Mucosa of descending colon (tissue), 3 donors: ENCODE results near the gene ZNF576. TPM values are rescaled to one million over a fixed set of nuclear protein-coding genes. Genes with fewer than 3 reads are reported as not detected.
"Not testable (repeated sequence)": the region's sequence is repeated elsewhere in the genome, so short reads cannot be mapped to it uniquely, and the experiment has no call there.

Experiments
- ATAC-seq: fragments of 200-7000 bp; cut with Tn5 transposase; one replicate; pipeline ENCODE4 v1.9.1; 2020; ENCODE audit warnings: mild to moderate bottlenecking, moderate library complexity
- DNase-seq, 3 donors: peaks; one replicate each; pipeline ENCODE4 v3.0.0-alpha.2; 2020
- H3K36me3 ChIP-seq: fragments of 200-600 bp; one replicate; pipeline ENCODE4 v1.8.0; 2021; ENCODE audit warnings: low read depth, mild to moderate bottlenecking
- H3K4me1 ChIP-seq: fragments of 200-600 bp; one replicate; pipeline ENCODE4 v1.8.0; 2021; ENCODE audit warnings: low read depth, mild to moderate bottlenecking
- H3K4me3 ChIP-seq: fragments of 200-600 bp; one replicate; pipeline ENCODE4 v1.8.0; 2021; ENCODE audit warnings: mild to moderate bottlenecking
- H3K9me3 ChIP-seq: fragments of 200-600 bp; one replicate; pipeline ENCODE4 v1.8.0; 2021; ENCODE audit warnings: mild to moderate bottlenecking
- intact Hi-C, 2 donors: fragments of 100-400 bp; cut with DNase I in 1 of 2; cut with micrococcal nuclease in 1 of 2; formaldehyde crosslinking; loops; one replicate each; pipeline versions ENCODE4 v1.11.0 to v1.11.1; 2022; cut with DNase I, micrococcal nuclease
- total RNA-seq, 3 donors: library from RNA; stranded (reverse); fragmentation: NEBNext Ultra II Directional in 2 of 3; extraction: Animal tissue kit (Norgen Biotek cat#: 25700) in 2 of 3; gene quantifications; one replicate each; pipeline versions ENCODE4 v1.2.1 to v1.2.4, GENCODE V29; 2021 to 2023
- TF ChIP-seq, protein P1 (sequence below): fragments of 200-600 bp; IDR thresholded peaks from one replicate; pipeline ENCODE4 v1.8.0; 2022; ENCODE audit warnings: antibody characterized with exemption, mild to moderate bottlenecking
- donor health status: DM: no; HTN: no; CAD: no; lungs with moderate emphysema.
- donor health status: DM: no; HTN: no; CAD: no.
- donor health status: DM: no; HTN: yes; CAD: no.

ZNF576 gene
- total RNA-seq, 3 donors from 2014 or later = 15.4 to 18.9 (median 16.3) TPM

DNA sequence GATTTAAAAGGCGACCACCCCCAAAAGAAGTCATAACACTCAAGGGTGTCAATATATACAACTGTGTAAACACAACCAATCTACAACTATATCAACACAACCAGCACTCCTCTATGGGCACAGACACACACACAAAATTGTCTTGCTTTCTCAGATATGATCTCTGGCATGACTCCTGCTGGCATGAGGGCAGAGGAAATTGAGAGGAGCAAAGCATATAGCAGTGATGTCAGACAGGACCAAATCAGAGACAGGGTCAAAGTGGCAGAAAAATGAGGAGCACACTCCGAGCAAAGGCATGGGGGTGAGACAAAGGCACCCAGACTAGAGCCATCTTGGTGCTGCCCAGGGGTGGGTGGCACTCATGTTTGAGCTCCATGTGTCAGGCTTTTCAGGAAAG lies 10.0 kb upstream of the ZNF576 start:
- H3K36me3 ChIP-seq = no peaks in the 10 kb centered on the region
- no peaks in the 10 kb centered on the region for H3K4me1 ChIP-seq
- ATAC-seq = no peak
- TF ChIP-seq, protein P1, sequence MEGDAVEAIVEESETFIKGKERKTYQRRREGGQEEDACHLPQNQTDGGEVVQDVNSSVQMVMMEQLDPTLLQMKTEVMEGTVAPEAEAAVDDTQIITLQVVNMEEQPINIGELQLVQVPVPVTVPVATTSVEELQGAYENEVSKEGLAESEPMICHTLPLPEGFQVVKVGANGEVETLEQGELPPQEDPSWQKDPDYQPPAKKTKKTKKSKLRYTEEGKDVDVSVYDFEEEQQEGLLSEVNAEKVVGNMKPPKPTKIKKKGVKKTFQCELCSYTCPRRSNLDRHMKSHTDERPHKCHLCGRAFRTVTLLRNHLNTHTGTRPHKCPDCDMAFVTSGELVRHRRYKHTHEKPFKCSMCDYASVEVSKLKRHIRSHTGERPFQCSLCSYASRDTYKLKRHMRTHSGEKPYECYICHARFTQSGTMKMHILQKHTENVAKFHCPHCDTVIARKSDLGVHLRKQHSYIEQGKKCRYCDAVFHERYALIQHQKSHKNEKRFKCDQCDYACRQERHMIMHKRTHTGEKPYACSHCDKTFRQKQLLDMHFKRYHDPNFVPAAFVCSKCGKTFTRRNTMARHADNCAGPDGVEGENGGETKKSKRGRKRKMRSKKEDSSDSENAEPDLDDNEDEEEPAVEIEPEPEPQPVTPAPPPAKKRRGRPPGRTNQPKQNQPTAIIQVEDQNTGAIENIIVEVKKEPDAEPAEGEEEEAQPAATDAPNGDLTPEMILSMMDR = no peak
- no peak overlapping the region for H3K4me3 ChIP-seq
- no peak for DNase-seq
- no peaks in the 10 kb centered on the region for H3K9me3 ChIP-seq
- intact Hi-C loops = no loop called here

DNA sequence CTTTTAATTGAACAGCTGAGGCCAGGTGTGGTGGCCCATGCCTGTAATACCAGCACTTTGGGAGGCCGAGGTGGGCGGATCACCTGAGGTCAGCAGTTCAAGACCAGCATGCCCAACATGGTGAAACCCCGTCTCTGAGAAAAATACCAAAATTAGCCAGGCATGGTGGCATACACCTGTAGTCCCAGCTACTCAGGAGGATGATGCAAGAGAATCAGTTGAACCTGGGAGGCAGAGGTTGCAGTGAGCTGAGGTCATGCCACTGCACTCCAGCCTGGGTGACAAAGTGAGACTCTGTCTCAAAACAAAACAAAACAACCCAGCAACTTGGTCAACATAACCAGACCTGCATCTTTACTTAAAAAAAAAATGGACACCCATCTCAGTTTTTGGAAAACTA lies 9.4 kb upstream of the ZNF576 start:
- intact Hi-C loops, DNase-seq: not testable (repeated sequence)

DNA sequence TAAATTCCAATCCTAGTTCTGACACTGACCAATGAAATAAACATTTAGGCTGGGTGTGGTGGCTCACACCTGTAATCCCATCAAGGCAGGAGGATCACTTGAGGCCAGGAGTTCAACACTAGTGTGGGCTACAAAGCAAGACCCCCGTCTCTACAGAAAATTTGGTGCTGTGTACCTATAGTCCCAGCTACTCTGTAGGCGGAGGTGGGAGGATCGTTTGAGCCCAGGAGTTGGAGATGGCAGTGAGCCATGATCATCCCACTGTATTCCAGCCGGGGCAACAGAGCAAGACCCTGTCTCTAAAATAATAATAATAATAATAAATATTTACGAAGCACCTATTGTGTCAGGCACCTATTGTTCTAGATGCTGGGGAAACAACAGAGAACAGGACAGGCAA lies 7.1 kb upstream of the ZNF576 start:
- Histone ChIP-seq H3K36me3 (no peaks in the 10 kb centered on the region), H3K4me1 (peaks cover 11% of the 10 kb centered on the region), H3K9me3 (no peaks in the 10 kb centered on the region), H3K4me3 (no peak overlapping the region)
- TF ChIP-seq, protein P1 = no peak
- DNase-seq (no peak), ATAC-seq (no peak)
- intact Hi-C loops = no loop called here

More for the DNA sequence above, 9.4 kb upstream of the ZNF576 start:
- not testable (repeated sequence) for ATAC-seq, H3K9me3 ChIP-seq, H3K4me1 ChIP-seq, H3K4me3 ChIP-seq, H3K36me3 ChIP-seq

DNA sequence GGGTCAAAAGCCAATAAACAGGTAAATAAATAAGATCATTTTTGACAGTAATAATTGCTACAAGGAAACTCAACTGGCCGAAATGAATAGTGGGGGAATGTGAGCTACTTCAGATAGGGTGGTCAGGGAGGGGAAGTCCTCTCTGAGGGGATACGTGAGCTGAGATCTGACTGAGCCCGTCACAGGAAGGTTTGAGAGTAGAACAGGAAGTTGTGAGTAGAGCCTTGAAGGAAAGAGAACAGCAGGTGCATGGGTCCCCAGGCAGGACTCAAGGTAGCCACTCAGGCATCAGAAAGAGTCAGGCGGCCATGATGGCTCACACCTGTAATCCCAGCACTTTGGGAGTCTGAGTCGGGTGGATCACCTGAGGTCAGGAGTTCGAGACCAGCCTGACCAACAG lies 6.7 kb upstream of the ZNF576 start:
- intact Hi-C loops = no loop called here
- DNase-seq = no peak
- peaks cover 15% of the 10 kb centered on the region for H3K4me1 ChIP-seq
- ATAC-seq = no peak
- H3K36me3 ChIP-seq = no peaks in the 10 kb centered on the region
- no peaks in the 10 kb centered on the region for H3K9me3 ChIP-seq
- H3K4me3 ChIP-seq = no peak overlapping the region
- TF ChIP-seq, protein P1 = no peak

DNA sequence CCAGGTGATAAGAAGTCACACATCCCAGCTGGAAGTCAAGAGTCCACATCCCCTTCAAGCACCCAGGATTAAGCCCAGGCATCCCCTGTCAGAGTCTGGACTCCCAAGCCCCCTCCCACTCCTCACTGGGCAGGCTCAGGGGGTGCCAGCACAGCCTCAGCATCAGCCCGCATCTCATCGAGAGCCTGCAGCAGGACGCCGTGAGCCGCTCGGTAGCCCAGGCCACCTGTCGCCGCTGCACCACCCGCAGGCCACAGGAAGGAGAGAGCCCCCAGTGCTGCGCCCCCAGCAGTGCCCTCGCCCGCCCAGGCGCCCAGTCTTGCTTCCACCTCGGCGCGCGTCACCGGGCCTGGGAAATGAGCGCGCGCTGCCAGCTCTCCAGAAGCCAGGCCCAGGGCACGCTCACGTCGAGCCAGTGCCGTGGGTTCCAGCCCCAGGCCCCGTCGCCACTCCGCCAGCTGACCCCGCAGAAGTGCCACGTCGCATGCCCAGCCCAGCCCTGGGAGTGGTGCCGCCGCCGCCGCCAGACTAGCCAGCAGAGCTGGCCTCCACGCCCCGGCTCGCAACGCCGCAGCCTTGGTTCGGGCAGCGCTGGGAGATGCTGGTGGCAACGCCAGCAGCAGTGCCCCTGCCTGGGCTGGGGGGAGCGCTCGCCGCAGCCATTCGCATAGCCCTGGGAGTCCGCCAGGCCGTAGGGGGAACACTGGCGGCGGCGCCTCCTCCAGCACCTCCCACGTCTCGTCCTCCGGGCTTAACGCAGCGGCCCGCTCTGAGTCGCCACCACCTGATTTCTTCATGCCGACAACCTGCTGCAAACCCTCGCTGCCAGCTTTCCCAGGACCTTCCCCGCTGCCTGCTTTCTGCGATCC lies 4.3 kb upstream of the ZNF576 start:
- no peak for ATAC-seq
- H3K4me1 ChIP-seq = peaks cover 26% of the 10 kb centered on the region
- H3K4me3 ChIP-seq = no peak overlapping the region
- H3K36me3 ChIP-seq = no peaks in the 10 kb centered on the region
- TF ChIP-seq, protein P1 = no peak
- no peaks in the 10 kb centered on the region for H3K9me3 ChIP-seq
- peak in 1 of 3 donors; percentile 50 for DNase-seq
- intact Hi-C loops = no loop called here

DNA sequence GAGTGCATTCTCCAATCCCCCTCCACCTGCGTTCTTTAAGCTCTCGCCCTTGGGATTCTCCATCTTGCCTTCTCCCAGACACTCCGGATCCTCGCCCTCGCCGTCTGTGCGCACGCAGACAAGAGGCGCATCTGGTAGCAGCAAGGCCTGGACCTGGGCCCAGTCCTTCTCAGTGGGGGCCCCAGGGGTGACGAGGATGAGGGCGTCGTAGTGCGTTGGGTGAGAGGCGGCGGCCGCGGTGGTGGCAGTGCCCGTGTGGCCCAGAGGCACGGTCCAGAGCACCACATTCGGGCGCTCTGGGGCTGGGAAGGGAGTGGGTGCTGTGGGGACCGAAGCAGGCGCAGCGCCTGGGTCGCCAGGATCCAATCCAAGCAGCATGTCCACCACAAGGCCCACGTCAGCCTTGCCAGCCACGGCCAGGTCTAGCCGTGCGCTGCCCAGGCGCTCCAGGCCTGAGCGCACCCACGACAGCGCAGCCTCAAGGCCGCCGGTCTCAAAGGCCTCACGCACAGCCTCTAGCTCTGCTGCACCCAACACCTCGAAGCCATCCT lies 3.5 kb upstream of the ZNF576 start:
- H3K36me3 ChIP-seq = no peaks in the 10 kb centered on the region
- ATAC-seq = no peak
- TF ChIP-seq, protein P1 = no peak

More for the DNA sequence above, 3.5 kb upstream of the ZNF576 start:
- intact Hi-C loops = no loop called here
- Histone ChIP-seq H3K4me3 (no peak overlapping the region), H3K4me1 (peaks cover 33% of the 10 kb centered on the region), H3K9me3 (no peaks in the 10 kb centered on the region)
- DNase-seq = no peak
